HG03342 (cell line): ENCODE measurements around the gene EPHA10.
A peak's percentile ranks its signal among the peaks of the same experiment; 100 is the strongest.

ENCODE experiments used
- ATAC-seq: cut with Tn5 transposase; IDR thresholded peaks from one replicate; pipeline ENCODE4 v1.9.1; 2021; ENCODE audit warnings: mild to moderate bottlenecking, moderate library complexity; ENCODE audit not compliant: unreplicated experiment

Gene EPHA10

GRCh38 chr1:37764888-37765441, at the start of gene EPHA10:
EPHA10 (minus strand) TSS chr1:37765120; CDS start chr1:37765066, 54 bp downstream.
- ATAC-seq = no peak

GRCh38 chr1:37814252-37814651, 49.3 kb upstream of the EPHA10 start:
- ATAC-seq = no peak

GRCh38 chr1:37813529-37814145, 48.7 kb upstream of the EPHA10 start:
- ATAC-seq = no peak

- ATAC-seq = no peak
Measured at GRCh38 chr1:37811027-37811655, 46.2 kb upstream of the EPHA10 start.

- no peak for ATAC-seq
Measured at GRCh38 chr1:37809942-37810341, 45.0 kb upstream of the EPHA10 start.

GRCh38 chr1:37808369-37809319, 43.7 kb upstream of the EPHA10 start:
- peak; percentile 17 for ATAC-seq

- ATAC-seq = peak; percentile 86
Measured at GRCh38 chr1:37807555-37808368, 42.8 kb upstream of the EPHA10 start, which contains the start of the genes C1orf122 and YRDC. C1orf122 (plus strand) TSS chr1:37807790; CDS start chr1:37808405, 615 bp downstream. YRDC (minus strand) TSS chr1:37808208; CDS start chr1:37808180, 28 bp downstream.

- no peak for ATAC-seq
Measured at GRCh38 chr1:37807220-37807554, 42.3 kb upstream of the EPHA10 start.

- ATAC-seq = no peak
Measured at GRCh38 chr1:37802439-37802838, 37.5 kb upstream of the EPHA10 start.

- no peak for ATAC-seq
Measured at GRCh38 chr1:37797750-37798345, 32.9 kb upstream of the EPHA10 start.

- no peak for ATAC-seq
Measured at GRCh38 chr1:37795340-37796125, 30.6 kb upstream of the EPHA10 start.

GRCh38 chr1:37794372-37795339, 29.7 kb upstream of the EPHA10 start:
- peak; percentile 26 for ATAC-seq

GRCh38 chr1:37793773-37794371, 29.0 kb upstream of the EPHA10 start, which contains the start of gene MANEAL:
MANEAL (plus strand) TSS chr1:37793847; CDS start chr1:37794183, 336 bp downstream.
- ATAC-seq = peak; percentile 61

GRCh38 chr1:37792943-37793686, 28.2 kb upstream of the EPHA10 start:
- no peak for ATAC-seq

GRCh38 chr1:37782491-37782890, 17.6 kb upstream of the EPHA10 start:
- ATAC-seq = no peak

- no peak for ATAC-seq
Measured at GRCh38 chr1:37778654-37779053, 13.7 kb upstream of the EPHA10 start.
